Hepatocyte (in vitro differentiated cells): ENCODE measurements around the gene PCNA.

Experiments
- CTCF ChIP-seq: fragments of 200-600 bp; sonication (generic); IDR thresholded peaks from 2 replicates; pipeline ENCODE4 v1.5.1; 2016; ENCODE audit warnings: antibody characterized with exemption, mild to moderate bottlenecking; ENCODE audit not compliant: poor library complexity
- EZH2 ChIP-seq: fragments of 200-600 bp; sonication (generic); IDR thresholded peaks from 2 replicates; pipeline ENCODE4 v1.6.1; 2016; ENCODE audit warnings: antibody characterized with exemption, mild to moderate bottlenecking, borderline replicate concordance
- EZH2phosphoT487 ChIP-seq: fragments of 200-600 bp; sonication (generic); IDR thresholded peaks from one replicate; pipeline ENCODE4 v1.6.1; 2018; ENCODE audit warnings: antibody characterized with exemption, mild to moderate bottlenecking, low read depth, moderate library complexity; ENCODE audit not compliant: unreplicated experiment, severe bottlenecking

GRCh38 chr20:5153152-5153467 lies 33.4 kb upstream of the PCNA start:
- TF ChIP-seq EZH2: no peak
- no peak for TF ChIP-seq CTCF
- TF ChIP-seq EZH2phosphoT487: no peak
